ENCODE results near the gene MACO1. TPM values are rescaled to one million over a fixed set of nuclear protein-coding genes. Genes with fewer than 3 reads are reported as not detected.

The MACO1 gene
- total RNA-seq, 1 experiment from 2014 or later, result 16.3 TPM

DNA sequence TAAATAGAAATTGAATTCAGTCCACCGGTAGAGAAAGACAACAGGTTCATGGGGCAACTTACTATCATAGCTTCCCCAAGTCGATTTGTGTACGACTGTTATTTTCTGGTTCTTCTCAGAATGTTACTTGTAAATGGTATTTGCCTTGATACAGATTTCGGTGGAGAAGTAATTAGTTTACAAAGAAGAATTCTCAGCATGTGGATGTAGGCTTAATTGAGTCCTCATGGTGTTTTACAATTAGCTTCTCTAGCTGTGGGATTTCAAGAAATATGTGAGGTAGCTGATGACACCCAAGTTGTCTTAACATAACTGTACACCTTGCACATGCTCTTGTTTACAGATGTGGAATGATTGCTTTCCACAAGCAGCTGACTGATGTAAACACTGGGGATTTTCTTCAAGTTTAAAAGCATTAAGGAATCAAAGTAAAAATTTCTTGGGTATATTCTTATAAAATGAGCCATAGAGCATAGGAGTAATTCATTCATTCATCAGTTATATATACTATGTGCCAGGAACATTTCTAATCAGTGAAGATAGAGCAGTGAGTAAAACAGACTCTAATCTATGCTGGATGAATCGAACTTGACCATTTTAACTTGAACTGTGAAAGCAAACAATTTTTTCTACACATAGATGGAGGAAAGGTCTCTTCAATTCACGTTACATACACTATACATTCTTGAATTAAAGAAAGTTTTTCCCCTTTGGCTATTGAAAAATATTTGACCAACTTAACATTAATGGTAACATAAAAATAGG, 1.4 kb downstream of the MACO1 start:
- no peak overlapping the region for H3K18ac ChIP-seq (ENCODE audit: insufficient read length, low read depth, low read length)
- no peaks in the 10 kb centered on the region for H3K9me3 ChIP-seq (ENCODE audit: control insufficient read depth, low read depth, low read length)
- TF ChIP-seq, protein P1, sequence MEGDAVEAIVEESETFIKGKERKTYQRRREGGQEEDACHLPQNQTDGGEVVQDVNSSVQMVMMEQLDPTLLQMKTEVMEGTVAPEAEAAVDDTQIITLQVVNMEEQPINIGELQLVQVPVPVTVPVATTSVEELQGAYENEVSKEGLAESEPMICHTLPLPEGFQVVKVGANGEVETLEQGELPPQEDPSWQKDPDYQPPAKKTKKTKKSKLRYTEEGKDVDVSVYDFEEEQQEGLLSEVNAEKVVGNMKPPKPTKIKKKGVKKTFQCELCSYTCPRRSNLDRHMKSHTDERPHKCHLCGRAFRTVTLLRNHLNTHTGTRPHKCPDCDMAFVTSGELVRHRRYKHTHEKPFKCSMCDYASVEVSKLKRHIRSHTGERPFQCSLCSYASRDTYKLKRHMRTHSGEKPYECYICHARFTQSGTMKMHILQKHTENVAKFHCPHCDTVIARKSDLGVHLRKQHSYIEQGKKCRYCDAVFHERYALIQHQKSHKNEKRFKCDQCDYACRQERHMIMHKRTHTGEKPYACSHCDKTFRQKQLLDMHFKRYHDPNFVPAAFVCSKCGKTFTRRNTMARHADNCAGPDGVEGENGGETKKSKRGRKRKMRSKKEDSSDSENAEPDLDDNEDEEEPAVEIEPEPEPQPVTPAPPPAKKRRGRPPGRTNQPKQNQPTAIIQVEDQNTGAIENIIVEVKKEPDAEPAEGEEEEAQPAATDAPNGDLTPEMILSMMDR (conservative IDR thresholded peaks at IDR 0.05), result no peak
- Mint-ChIP-seq H3K9me3 (no peaks in the 10 kb centered on the region), H3K4me1 (peaks cover 13 to 15% of the 10 kb centered on the region in 2 experiments), H3K27ac (no peak overlapping the region), H3K27me3 (ENCODE audit: low read depth) (peaks cover 16% of the 10 kb centered on the region), H3K36me3 (ENCODE audit: insufficient read depth in 1 of 3, low read depth in 3 of 3) (no peaks in the 10 kb centered on the region), H3K4me3 (peak overlapping the region; percentile 76 to 86)
- no peaks in the 10 kb centered on the region for H3K79me2 ChIP-seq (ENCODE audit: insufficient read depth, low read length)
- no peak overlapping the region for H2BK5ac ChIP-seq (ENCODE audit: insufficient read length, low read length)
- no peak for DNase-seq
- no peak overlapping the region for H4K91ac ChIP-seq (ENCODE audit: insufficient read length, low read depth, low read length)
- no peak overlapping the region for H2BK120ac ChIP-seq (ENCODE audit: low read depth, low read length, poor library complexity, severe bottlenecking)
- WGBS (ENCODE audit: extremely low coverage, insufficient read length, low lambda C conversion rate), result no CpG with 5 or more reads among the region's 6 CpGs
- H2BK15ac ChIP-seq (ENCODE audit: low read depth, low read length), result no peak overlapping the region
- H2BK12ac ChIP-seq (ENCODE audit: insufficient read length, low read depth, low read length), result no peak overlapping the region
- no peak overlapping the region for H2AFZ ChIP-seq (ENCODE audit: low read length)
- H3K4me2 ChIP-seq (ENCODE audit: insufficient read depth, insufficient read length, low read length), result peak overlapping the region; percentile 74
- H3K4ac ChIP-seq (ENCODE audit: low read depth, low read length), result no peak overlapping the region
- H3K56ac ChIP-seq (ENCODE audit: insufficient read length, low read depth, low read length), result no peak overlapping the region
- no peaks in the 10 kb centered on the region for H4K20me1 ChIP-seq (ENCODE audit: control insufficient read depth, insufficient read depth, insufficient read length)
- no peaks in the 10 kb centered on the region for H3K27me3 ChIP-seq (ENCODE audit: insufficient read depth, low read length)
- H3K9ac ChIP-seq (ENCODE audit: extremely low read depth, insufficient read length, low read length), result no peak overlapping the region
- no peaks in the 10 kb centered on the region for H3K4me1 ChIP-seq (ENCODE audit: insufficient read depth, low read length)
- H2BK20ac ChIP-seq (ENCODE audit: low read depth, low read length, poor library complexity, severe bottlenecking), result no peak overlapping the region
- H3K79me1 ChIP-seq (ENCODE audit: insufficient read depth, low read depth, low read length, poor library complexity, severe bottlenecking), result no peaks in the 10 kb centered on the region
- no peak overlapping the region for H3K23ac ChIP-seq (ENCODE audit: insufficient read length, low read depth, low read length)
- no peak overlapping the region for H4K8ac ChIP-seq (replicated peaks; ENCODE audit: insufficient read length, low read depth, low read length)
- no peak overlapping the region for H4K5ac ChIP-seq (ENCODE audit: insufficient read length, low read depth, low read length)
- H3K23me2 ChIP-seq (ENCODE audit: insufficient read length, low read depth, low read length, poor library complexity, severe bottlenecking), result peaks cover 3% of the 10 kb centered on the region
- no peak overlapping the region for H3K27ac ChIP-seq (ENCODE audit: insufficient read length, low read depth, low read length)
- no peak overlapping the region for H3T11ph ChIP-seq (ENCODE audit: low read length)
- no peak overlapping the region for H3K14ac ChIP-seq (ENCODE audit: insufficient read depth, low read length)
- no peak overlapping the region for H2AK5ac ChIP-seq (ENCODE audit: insufficient read length, low read length)
